ENCODE measurements around the gene SULF2. TPM values are rescaled to one million over a fixed set of nuclear protein-coding genes. Genes with fewer than 3 reads are reported as not detected.

SULF2 gene
- total and polyA plus RNA-seq, 2 donors (not counting 1 experiment from before 2014, with no cell fraction given) = 1.2 to 1.7 TPM

DNA sequence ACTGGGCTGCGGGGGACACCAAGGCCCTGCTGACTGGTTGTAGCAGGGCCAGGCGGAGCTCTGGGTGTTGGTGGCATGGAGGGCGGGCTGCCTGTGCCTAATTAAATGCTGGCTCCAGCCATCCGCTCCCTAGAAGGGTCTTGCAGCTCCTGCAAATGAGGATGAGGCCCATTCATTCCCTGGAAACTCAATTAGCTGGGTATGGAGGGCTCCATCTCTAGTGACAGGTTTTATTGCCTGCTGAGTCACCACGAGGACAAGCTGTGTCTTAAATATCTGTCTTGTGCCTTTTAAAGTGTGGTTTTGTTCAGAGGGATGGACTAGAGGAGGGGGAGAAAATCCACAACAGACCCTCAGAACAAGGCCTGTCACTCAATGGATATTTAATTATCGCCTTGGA lies 60.9 kb downstream of the SULF2 start:
- 86% methylated on average over 4 of the region's 6 CpGs for WGBS (ENCODE audit: insufficient coverage)
- H3K4me2 ChIP-seq (replicated peaks; ENCODE audit: low read depth, low read length, poor library complexity, severe bottlenecking) = no peak overlapping the region
- no peak overlapping the region for H3K27ac Mint-ChIP-seq
- no peak overlapping the region for H3K4me3 Mint-ChIP-seq
- no peak for TF ChIP-seq EZH2 (IDR thresholded peaks at IDR 0.05; ENCODE audit: borderline replicate concordance, insufficient read depth, low read depth, low read length, poor library complexity, severe bottlenecking)
- TF ChIP-seq, protein P1, sequence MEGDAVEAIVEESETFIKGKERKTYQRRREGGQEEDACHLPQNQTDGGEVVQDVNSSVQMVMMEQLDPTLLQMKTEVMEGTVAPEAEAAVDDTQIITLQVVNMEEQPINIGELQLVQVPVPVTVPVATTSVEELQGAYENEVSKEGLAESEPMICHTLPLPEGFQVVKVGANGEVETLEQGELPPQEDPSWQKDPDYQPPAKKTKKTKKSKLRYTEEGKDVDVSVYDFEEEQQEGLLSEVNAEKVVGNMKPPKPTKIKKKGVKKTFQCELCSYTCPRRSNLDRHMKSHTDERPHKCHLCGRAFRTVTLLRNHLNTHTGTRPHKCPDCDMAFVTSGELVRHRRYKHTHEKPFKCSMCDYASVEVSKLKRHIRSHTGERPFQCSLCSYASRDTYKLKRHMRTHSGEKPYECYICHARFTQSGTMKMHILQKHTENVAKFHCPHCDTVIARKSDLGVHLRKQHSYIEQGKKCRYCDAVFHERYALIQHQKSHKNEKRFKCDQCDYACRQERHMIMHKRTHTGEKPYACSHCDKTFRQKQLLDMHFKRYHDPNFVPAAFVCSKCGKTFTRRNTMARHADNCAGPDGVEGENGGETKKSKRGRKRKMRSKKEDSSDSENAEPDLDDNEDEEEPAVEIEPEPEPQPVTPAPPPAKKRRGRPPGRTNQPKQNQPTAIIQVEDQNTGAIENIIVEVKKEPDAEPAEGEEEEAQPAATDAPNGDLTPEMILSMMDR (IDR thresholded peaks at IDR 0.05) = no peak
- no peaks in the 10 kb centered on the region for H3K36me3 ChIP-seq (replicated peaks in 1 of 2; ENCODE audit: control extremely low read depth in 1 of 2, control insufficient read depth in 1 of 2, extremely low read depth in 1 of 2, insufficient read depth in 2 of 2, low read length in 1 of 2)
- DNase-seq (no peak), ATAC-seq (ENCODE audit: low read depth) (no peak)
- H3K27me3 Mint-ChIP-seq = no peaks in the 10 kb centered on the region
- intact Hi-C loops (cut with micrococcal nuclease) = no loop called here
- H4K20me1 ChIP-seq (ENCODE audit: control insufficient read depth, insufficient read depth, low read length, poor library complexity, severe bottlenecking) = no peaks in the 10 kb centered on the region
- H3K27me3 ChIP-seq (replicated peaks in 1 of 4; ENCODE audit: control extremely low read depth in 1 of 4, control insufficient read depth in 3 of 4, insufficient read depth in 4 of 4, low read length in 3 of 4) = no peaks in the 10 kb centered on the region
- ChIA-PET CTCF (interaction anchor here (0.6 to 6.5 kb wide), 8 partner anchors 13 to 896 kb away, joined by 3 to 124 read pairs (median 7); partner anchors contain the start of gene SULF2), POLR2A (no interaction called here)
- no peaks in the 10 kb centered on the region for H3K79me2 ChIP-seq (ENCODE audit: control insufficient read depth, insufficient read depth, low read length)
- H2AFZ ChIP-seq (ENCODE audit: insufficient read depth, low read depth, low read length, poor library complexity, severe bottlenecking) = no peak overlapping the region
- H3K9me3 Mint-ChIP-seq (ENCODE audit: insufficient read depth) = no peaks in the 10 kb centered on the region
- H3K9ac ChIP-seq (ENCODE audit: low read length) = no peak overlapping the region
- peaks cover 36 to 41% of the 10 kb centered on the region in 2 donors for H3K4me1 ChIP-seq (ENCODE audit: control insufficient read depth in 2 of 2, insufficient read depth in 2 of 2, low read length in 2 of 2)
- H3K27ac ChIP-seq (ENCODE audit: low read length in 2 of 2) = no peak overlapping the region
- no peak overlapping the region for H3K4me3 ChIP-seq (ENCODE audit: control extremely low read depth in 1 of 5, extremely low read depth in 1 of 5, insufficient read depth in 1 of 5, low read depth in 2 of 5, low read length in 4 of 5)
- H3K9me3 ChIP-seq (ENCODE audit: control extremely low read depth in 1 of 3, control insufficient read depth in 2 of 3, insufficient read depth in 1 of 3, low read length in 2 of 3) = peaks cover 0 to 7% (median 0%) of the 10 kb centered on the region in 3 donors
- peaks cover 48% of the 10 kb centered on the region for H3K4me1 Mint-ChIP-seq

DNA sequence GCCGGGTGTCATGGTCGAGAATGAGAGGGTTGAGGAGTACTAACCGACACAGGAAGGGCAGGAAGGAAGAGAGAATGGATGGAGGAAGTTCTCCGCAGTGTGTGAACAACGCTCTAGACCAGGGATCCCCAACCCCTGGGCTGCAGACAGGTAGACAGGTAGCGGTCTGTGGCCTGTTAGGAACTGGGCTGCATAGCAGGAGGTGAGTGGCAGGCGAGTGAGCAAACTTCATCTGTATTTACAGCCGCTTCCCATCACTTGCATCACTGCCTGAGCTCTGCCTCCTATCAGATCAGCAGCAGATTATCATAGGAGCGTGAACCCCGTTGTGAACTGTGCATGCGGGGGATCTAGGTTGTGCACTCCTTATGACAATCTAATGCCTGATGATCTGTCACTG lies 62.0 kb downstream of the SULF2 start:
- H3K27me3 Mint-ChIP-seq = no peaks in the 10 kb centered on the region
- ATAC-seq (ENCODE audit: low read depth) (no peak), DNase-seq (no peak)
- Histone ChIP-seq H3K79me2 (ENCODE audit: control insufficient read depth, insufficient read depth, low read length) (no peaks in the 10 kb centered on the region), H3K36me3 (replicated peaks in 1 of 2; ENCODE audit: control extremely low read depth in 1 of 2, control insufficient read depth in 1 of 2, extremely low read depth in 1 of 2, insufficient read depth in 2 of 2, low read length in 1 of 2) (no peaks in the 10 kb centered on the region), H3K27ac (ENCODE audit: low read length in 2 of 2) (no peak overlapping the region), H3K4me1 (ENCODE audit: control insufficient read depth in 2 of 2, insufficient read depth in 2 of 2, low read length in 2 of 2) (peaks cover 26 to 31% of the 10 kb centered on the region in 2 donors), H2AFZ (ENCODE audit: insufficient read depth, low read depth, low read length, poor library complexity, severe bottlenecking) (no peak overlapping the region), H3K4me2 (replicated peaks; ENCODE audit: low read depth, low read length, poor library complexity, severe bottlenecking) (no peak overlapping the region), H3K9me3 (ENCODE audit: control extremely low read depth in 1 of 3, control insufficient read depth in 2 of 3, insufficient read depth in 1 of 3, low read length in 2 of 3) (peaks cover 0 to 7% (median 0%) of the 10 kb centered on the region in 3 donors), H3K4me3 (ENCODE audit: control extremely low read depth in 1 of 5, extremely low read depth in 1 of 5, insufficient read depth in 1 of 5, low read depth in 2 of 5, low read length in 4 of 5) (no peak overlapping the region), H4K20me1 (ENCODE audit: control insufficient read depth, insufficient read depth, low read length, poor library complexity, severe bottlenecking) (no peaks in the 10 kb centered on the region), H3K9ac (ENCODE audit: low read length) (no peak overlapping the region), H3K27me3 (replicated peaks in 1 of 4; ENCODE audit: control extremely low read depth in 1 of 4, control insufficient read depth in 3 of 4, insufficient read depth in 4 of 4, low read length in 3 of 4) (no peaks in the 10 kb centered on the region)
- ChIA-PET POLR2A (no interaction called here), CTCF (interaction anchor here (2.5 to 6.5 kb wide), 4 partner anchors 12 to 897 kb away, joined by 8 to 124 read pairs (median 28); partner anchors contain the start of gene SULF2)
- H3K4me3 Mint-ChIP-seq = no peak overlapping the region
- H3K27ac Mint-ChIP-seq = no peak overlapping the region
- WGBS (ENCODE audit: insufficient coverage) = 33% methylated on average over 8 of the region's 11 CpGs
- intact Hi-C loops (cut with micrococcal nuclease) = no loop called here
- TF ChIP-seq, protein P1 (IDR thresholded peaks at IDR 0.05) = no peak
- H3K4me1 Mint-ChIP-seq = peaks cover 38% of the 10 kb centered on the region
- H3K9me3 Mint-ChIP-seq (ENCODE audit: insufficient read depth) = no peaks in the 10 kb centered on the region
